Raji (cell line): ENCODE data around the gene GATA5.

Source experiments
- POLR2A ChIP-seq: IDR thresholded peaks from 2 replicates; pipeline ENCODE4 v1.6.1; 2011; ENCODE audit warnings: low read depth, low read length, control low read depth; ENCODE audit not compliant: insufficient read depth

Gene GATA5

GRCh38 chr20:62446888-62447869, 28.6 kb downstream of the GATA5 start:
- no peak for TF ChIP-seq POLR2A

- TF ChIP-seq POLR2A = no peak
Observed at GRCh38 chr20:62446481-62446880, 29.3 kb downstream of the GATA5 start.

- TF ChIP-seq POLR2A = no peak
Observed at GRCh38 chr20:62445553-62446340, 30.0 kb downstream of the GATA5 start.

GRCh38 chr20:62444286-62444685, 31.5 kb downstream of the GATA5 start:
- TF ChIP-seq POLR2A = no peak

GRCh38 chr20:62441987-62442539, 33.7 kb downstream of the GATA5 start:
- TF ChIP-seq POLR2A = no peak

- TF ChIP-seq POLR2A = no peak
Observed at GRCh38 chr20:62439218-62439617, 36.6 kb downstream of the GATA5 start.

GRCh38 chr20:62437927-62438326, 37.9 kb downstream of the GATA5 start:
- TF ChIP-seq POLR2A = no peak

- TF ChIP-seq POLR2A = no peak
Observed at GRCh38 chr20:62437496-62437895, 38.3 kb downstream of the GATA5 start.

- TF ChIP-seq POLR2A = no peak
Observed at GRCh38 chr20:62436692-62437091, 39.1 kb downstream of the GATA5 start.

- TF ChIP-seq POLR2A = no peak
Observed at GRCh38 chr20:62433658-62434497, 41.9 kb downstream of the GATA5 start.

- TF ChIP-seq POLR2A = no peak
Observed at GRCh38 chr20:62430866-62431447, 44.8 kb downstream of the GATA5 start.

GRCh38 chr20:62430311-62430853, 45.4 kb downstream of the GATA5 start:
- TF ChIP-seq POLR2A = no peak

- TF ChIP-seq POLR2A = no peak
Observed at GRCh38 chr20:62429455-62430310, 46.1 kb downstream of the GATA5 start.
